GM12865 (cell line): ENCODE data around the gene TEX9.

Experiments used
- DNase-seq: peaks from one replicate; pipeline ENCODE4 v3.0.0; 2010; ENCODE audit warnings: low read depth
- H3K4me3 ChIP-seq: 2 replicates; pipeline ENCODE4 v1.5.1; 2011; ENCODE audit warnings: mild to moderate bottlenecking, low read depth, low read length, control low read depth
- CTCF ChIP-seq: IDR thresholded peaks from 2 replicates; pipeline ENCODE4 v1.5.1; 2011; ENCODE audit warnings: low read length, control low read depth, low read depth, inconsistent platforms; ENCODE audit not compliant: insufficient read depth; ENCODE audit errors: missing control alignments

Gene TEX9

GRCh38 chr15:56442354-56442753 is 77.1 kb downstream of the TEX9 start:
- no peak for TF ChIP-seq CTCF
- DNase-seq: no peak
- H3K4me3 ChIP-seq: no peak overlapping the region

DNA sequence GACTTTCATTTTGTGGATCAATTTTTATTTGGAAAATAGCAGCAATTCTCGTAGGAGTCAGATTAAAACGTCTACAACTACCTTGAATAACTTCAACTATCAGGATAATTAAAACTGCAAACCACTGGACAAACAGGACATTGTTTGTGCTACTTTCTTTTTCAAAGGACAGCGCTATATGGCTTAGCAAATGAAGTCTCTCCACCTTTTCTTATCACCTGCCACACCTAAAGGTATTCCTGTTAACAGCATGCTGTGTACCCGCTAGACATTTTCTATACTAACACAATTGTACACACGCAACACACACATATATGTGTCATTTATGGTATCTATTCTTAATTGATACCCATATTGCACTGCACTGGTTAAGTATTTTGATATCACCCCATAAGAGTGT is 80.5 kb downstream of the TEX9 start:
- DNase-seq: no peak
- no peak for TF ChIP-seq CTCF
- no peak overlapping the region for H3K4me3 ChIP-seq

- no peak for TF ChIP-seq CTCF
- DNase-seq: no peak
- no peak overlapping the region for H3K4me3 ChIP-seq
These were observed 89.6 kb downstream of the TEX9 start for GRCh38 chr15:56454836-56455235.

- H3K4me3 ChIP-seq: no peak overlapping the region
- TF ChIP-seq CTCF: no peak
- DNase-seq: no peak
These were observed 91.0 kb downstream of the TEX9 start for GRCh38 chr15:56456229-56456628.

- TF ChIP-seq CTCF: no peak
- H3K4me3 ChIP-seq: no peak overlapping the region
- DNase-seq: no peak
These were observed 93.9 kb downstream of the TEX9 start for GRCh38 chr15:56459096-56459495.

- no peak overlapping the region for H3K4me3 ChIP-seq
- TF ChIP-seq CTCF: no peak
- DNase-seq: no peak
These were observed 94.8 kb downstream of the TEX9 start for GRCh38 chr15:56460071-56460470.

GRCh38 chr15:56460947-56461346 is 95.7 kb downstream of the TEX9 start:
- TF ChIP-seq CTCF: no peak

More at GRCh38 chr15:56460947-56461346, 95.7 kb downstream of the TEX9 start:
- H3K4me3 ChIP-seq: no peak overlapping the region
- DNase-seq: no peak
